Measurements from ENCODE around the gene TAF1B. TPM values are rescaled to one million over a fixed set of nuclear protein-coding genes. Genes with fewer than 3 reads are reported as not detected.
"Not testable (repeated sequence)": the region's sequence is repeated elsewhere in the genome, so short reads cannot be mapped to it uniquely, and the experiment has no call there.

Gene TAF1B
- total RNA-seq, 4 donors from 2014 or later: 10.8 to 21.4 (median 17.9) TPM

DNA sequence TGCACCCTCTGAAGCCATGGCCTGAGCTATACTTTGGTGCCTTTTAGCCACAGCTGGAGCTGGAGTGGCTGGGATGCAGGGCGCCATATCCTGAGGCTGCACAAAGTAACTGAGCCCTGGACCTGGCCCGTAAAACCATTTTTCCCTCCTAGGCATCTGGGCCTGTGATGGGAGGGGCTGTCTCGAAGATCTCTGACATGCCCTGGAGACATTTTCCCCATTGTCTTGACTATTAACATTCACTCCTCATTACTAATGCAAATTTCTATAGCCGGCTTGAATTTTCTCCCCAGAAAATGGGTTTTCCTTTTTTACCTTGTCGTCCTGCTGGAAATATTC, 15.4 kb downstream of the TAF1B start:
- Histone ChIP-seq H3K9me3 (no peaks in the 10 kb centered on the region), H3K27me3 (no peaks in the 10 kb centered on the region), H3K36me3 (peaks cover 0 to 71% (median 11%) of the 10 kb centered on the region in 3 donors), H3K4me3 (no peak overlapping the region), H3K27ac (no peak overlapping the region), H3K4me1 (no peaks in the 10 kb centered on the region)
- no peak for DNase-seq (ENCODE audit: low spot score in 2 of 2)
- 79 to 96% methylated on average over 5 of the region's 5 CpGs for WGBS, 2 donors
- no peak for TF ChIP-seq EP300 (IDR thresholded peaks at IDR 0.05)
- TF ChIP-seq CTCF (IDR thresholded peaks at IDR 0.05): no peak
- no peak for TF ChIP-seq POLR2A (IDR thresholded peaks at IDR 0.05)

DNA sequence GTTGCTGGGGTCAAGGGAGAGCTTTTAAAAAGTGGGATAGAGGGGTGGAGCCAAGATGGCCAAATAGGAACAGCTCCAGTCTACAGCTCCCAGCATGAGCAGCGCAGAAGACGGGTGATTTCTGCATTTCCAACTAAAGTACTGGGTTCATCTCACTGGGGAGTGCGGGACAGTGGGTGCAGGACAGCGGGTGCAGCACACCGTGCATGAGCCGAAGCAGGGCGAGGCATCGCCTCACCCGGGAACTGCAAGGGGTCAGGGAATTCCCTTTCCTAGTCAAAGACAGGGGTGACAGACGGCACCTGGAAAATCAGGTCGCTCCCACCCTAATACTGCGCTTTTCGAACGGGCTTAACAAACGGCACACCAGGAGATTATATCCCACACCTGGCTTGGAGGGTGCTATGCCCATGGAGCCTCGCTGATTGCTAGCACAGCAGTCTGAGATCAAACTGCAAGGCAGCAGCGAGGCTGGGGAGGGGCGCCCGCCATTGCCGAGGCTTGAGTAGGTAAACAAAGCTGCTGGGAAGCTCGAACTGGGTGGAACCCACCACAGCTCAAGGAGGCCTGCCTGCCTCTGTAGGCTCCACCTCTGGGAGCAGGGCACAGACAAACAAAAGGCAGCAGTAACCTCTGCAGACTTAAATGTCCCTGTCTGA, 17.8 kb downstream of the TAF1B start:
- WGBS, 2 donors: 98% methylated on average over 21 of the region's 21 CpGs

GRCh38 chr2:9867881-9868280, 24.6 kb downstream of the TAF1B start:
- no peak overlapping the region for H3K4me3 ChIP-seq
- no peak overlapping the region for H3K27ac ChIP-seq
- H3K9me3 ChIP-seq: no peaks in the 10 kb centered on the region
- H3K27me3 ChIP-seq: no peaks in the 10 kb centered on the region
- TF ChIP-seq CTCF (IDR thresholded peaks at IDR 0.05): no peak
- no peak for TF ChIP-seq POLR2A (IDR thresholded peaks at IDR 0.05)
- TF ChIP-seq EP300 (IDR thresholded peaks at IDR 0.05): no peak
- no peaks in the 10 kb centered on the region for H3K4me1 ChIP-seq
- H3K36me3 ChIP-seq: peaks cover 0 to 52% (median 0%) of the 10 kb centered on the region in 3 donors
- WGBS, 2 donors: 93% methylated on average over 6 of the region's 6 CpGs
- DNase-seq (ENCODE audit: low spot score in 2 of 2): no peak

More for the DNA sequence above, 17.8 kb downstream of the TAF1B start:
- H3K4me1 ChIP-seq; DNase-seq (ENCODE audit: low spot score in 2 of 2); H3K9me3 ChIP-seq; H3K27me3 ChIP-seq; H3K27ac ChIP-seq; H3K4me3 ChIP-seq: not testable (repeated sequence)
- peaks cover 0 to 48% (median 11%) of the 10 kb centered on the region in 3 donors for H3K36me3 ChIP-seq

GRCh38 chr2:9873337-9873736, 30.1 kb downstream of the TAF1B start:
- H3K27me3 ChIP-seq: no peaks in the 10 kb centered on the region
- no peak for DNase-seq (ENCODE audit: low spot score in 2 of 2)
- TF ChIP-seq CTCF (IDR thresholded peaks at IDR 0.05) (no peak), POLR2A (IDR thresholded peaks at IDR 0.05) (no peak), EP300 (IDR thresholded peaks at IDR 0.05) (no peak)
- no peak overlapping the region for H3K4me3 ChIP-seq
- H3K27ac ChIP-seq: no peak overlapping the region
- no peaks in the 10 kb centered on the region for H3K4me1 ChIP-seq
- no peaks in the 10 kb centered on the region for H3K9me3 ChIP-seq
- 95 to 98% methylated on average over 1 of the region's 1 CpG for WGBS, 2 donors
- H3K36me3 ChIP-seq: peaks cover 0 to 88% (median under 1%) of the 10 kb centered on the region in 3 donors

DNA sequence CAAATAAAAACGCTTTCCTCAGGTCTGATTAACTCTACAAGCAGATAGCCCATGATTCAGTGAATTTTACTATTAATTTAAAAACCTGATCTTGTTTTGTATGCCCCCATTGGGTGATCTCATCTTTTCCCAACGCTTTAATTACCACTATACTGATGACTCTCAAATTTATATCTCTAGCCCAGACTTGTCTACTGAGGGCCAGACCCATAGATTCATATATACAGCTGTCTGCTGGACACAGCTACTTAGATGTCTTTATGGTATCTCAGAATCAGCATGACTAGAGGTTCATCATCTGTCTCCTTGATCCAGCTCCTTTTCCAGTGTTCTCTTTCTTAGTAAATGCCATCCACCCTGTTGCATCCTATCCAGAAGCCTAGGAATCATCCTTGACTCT, 33.8 kb downstream of the TAF1B start:
- Histone ChIP-seq H3K27ac (no peak overlapping the region), H3K27me3 (no peaks in the 10 kb centered on the region), H3K4me3 (no peak overlapping the region), H3K9me3 (no peaks in the 10 kb centered on the region), H3K36me3 (peaks cover 0 to 76% (median 6%) of the 10 kb centered on the region in 3 donors), H3K4me1 (no peaks in the 10 kb centered on the region)
- TF ChIP-seq EP300 (IDR thresholded peaks at IDR 0.05) (no peak), POLR2A (IDR thresholded peaks at IDR 0.05) (no peak), CTCF (IDR thresholded peaks at IDR 0.05) (no peak)
- no peak for DNase-seq (ENCODE audit: low spot score in 2 of 2)
- 64 to 93% methylated on average over 2 of the region's 2 CpGs for WGBS, 2 donors
